Measurements from ENCODE around the gene TMEM39B. TPM values are rescaled to one million over a fixed set of nuclear protein-coding genes. Genes with fewer than 3 reads are reported as not detected.
"Not testable (repeated sequence)": the region's sequence is repeated elsewhere in the genome, so short reads cannot be mapped to it uniquely, and the experiment has no call there.

The TMEM39B gene
- total RNA-seq, 4 donors from 2014 or later: 3.7 to 13.2 (median 7.3) TPM

DNA sequence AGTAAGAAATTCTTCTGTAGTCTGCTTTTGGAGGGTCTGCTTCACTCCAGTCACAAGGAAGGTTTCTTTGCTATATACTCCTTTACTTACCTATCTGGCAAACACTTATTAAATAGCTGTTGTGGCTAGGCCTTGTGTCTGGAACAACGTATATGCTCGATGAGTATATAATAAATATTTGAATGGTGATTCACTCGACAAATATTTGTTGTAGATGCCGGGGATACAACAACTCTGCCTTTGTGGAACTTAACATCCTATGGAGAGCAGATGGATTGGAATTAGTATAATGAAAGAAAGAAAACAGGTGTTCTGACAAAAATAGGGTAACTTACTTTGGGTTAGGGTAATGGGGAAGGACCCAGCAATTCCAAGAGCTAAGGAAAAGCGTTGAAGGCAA, 66.2 kb downstream of the TMEM39B start:
- H3K9me3 ChIP-seq: no peaks in the 10 kb centered on the region
- no peak for DNase-seq (ENCODE audit: low spot score in 2 of 2)
- no peak for TF ChIP-seq POLR2A (IDR thresholded peaks at IDR 0.05)
- TF ChIP-seq, protein P1, sequence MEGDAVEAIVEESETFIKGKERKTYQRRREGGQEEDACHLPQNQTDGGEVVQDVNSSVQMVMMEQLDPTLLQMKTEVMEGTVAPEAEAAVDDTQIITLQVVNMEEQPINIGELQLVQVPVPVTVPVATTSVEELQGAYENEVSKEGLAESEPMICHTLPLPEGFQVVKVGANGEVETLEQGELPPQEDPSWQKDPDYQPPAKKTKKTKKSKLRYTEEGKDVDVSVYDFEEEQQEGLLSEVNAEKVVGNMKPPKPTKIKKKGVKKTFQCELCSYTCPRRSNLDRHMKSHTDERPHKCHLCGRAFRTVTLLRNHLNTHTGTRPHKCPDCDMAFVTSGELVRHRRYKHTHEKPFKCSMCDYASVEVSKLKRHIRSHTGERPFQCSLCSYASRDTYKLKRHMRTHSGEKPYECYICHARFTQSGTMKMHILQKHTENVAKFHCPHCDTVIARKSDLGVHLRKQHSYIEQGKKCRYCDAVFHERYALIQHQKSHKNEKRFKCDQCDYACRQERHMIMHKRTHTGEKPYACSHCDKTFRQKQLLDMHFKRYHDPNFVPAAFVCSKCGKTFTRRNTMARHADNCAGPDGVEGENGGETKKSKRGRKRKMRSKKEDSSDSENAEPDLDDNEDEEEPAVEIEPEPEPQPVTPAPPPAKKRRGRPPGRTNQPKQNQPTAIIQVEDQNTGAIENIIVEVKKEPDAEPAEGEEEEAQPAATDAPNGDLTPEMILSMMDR (IDR thresholded peaks at IDR 0.05): no peak
- no peak for TF ChIP-seq EP300 (IDR thresholded peaks at IDR 0.05)
- no peak overlapping the region for H3K4me3 ChIP-seq
- no peaks in the 10 kb centered on the region for H3K27me3 ChIP-seq
- no peak overlapping the region for H3K27ac ChIP-seq
- H3K4me1 ChIP-seq: peaks cover 0 to 41% (median 10%) of the 10 kb centered on the region in 4 donors
- 48 to 49% methylated on average over 5 of the region's 5 CpGs for WGBS, 2 donors
- peaks cover 0 to 3% (median 0%) of the 10 kb centered on the region in 3 donors for H3K36me3 ChIP-seq

DNA sequence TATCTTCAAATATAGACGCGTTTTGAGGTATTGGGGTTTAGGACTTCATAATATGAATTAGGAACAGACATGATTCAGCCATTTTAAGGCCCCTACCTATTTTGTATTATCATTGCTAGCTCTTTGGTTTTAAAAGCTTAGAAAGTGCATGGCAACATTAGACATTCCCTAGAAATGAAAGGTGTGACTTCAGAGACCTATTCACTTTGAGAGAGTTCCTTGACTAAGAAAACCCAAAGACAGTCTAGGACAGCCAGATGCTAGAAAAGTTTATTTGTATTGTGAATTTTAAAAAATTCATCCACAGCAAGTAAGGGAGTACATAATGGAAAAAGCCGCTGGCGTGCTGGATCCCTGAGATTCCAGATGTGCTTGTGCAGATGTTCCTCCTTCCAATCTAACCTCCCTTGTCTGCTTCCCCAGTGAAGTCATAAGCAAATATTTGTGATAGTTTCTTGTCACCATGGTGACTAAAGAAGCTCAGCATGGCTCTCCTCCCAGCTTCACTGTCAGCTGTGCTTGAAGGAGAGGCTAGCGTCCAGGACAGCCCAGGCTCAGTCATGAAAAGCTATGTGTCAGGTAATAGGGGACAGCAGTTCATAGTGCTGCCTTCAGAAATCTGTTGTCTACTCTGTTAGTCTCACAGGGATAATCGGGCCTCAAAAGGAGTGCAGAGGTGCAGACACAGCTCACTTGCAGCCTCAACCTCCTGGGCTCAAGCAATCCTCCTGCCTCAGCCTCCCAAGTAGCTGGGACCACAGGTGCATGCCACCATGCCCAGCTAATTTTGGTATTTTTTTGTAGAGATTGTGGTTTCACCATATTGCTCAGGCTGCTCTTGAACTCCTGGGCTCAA, 69.9 kb downstream of the TMEM39B start:
- H3K9me3 ChIP-seq: peaks cover 0 to 12% (median 0%) of the 10 kb centered on the region in 4 donors
- peak overlapping the region in 3 of 4 donors; percentile 54 to 70 (median 64) for H3K27ac ChIP-seq
- H3K36me3 ChIP-seq: peaks cover 0 to 11% (median 0%) of the 10 kb centered on the region in 3 donors
- peak; percentile 16 to 40 for DNase-seq (ENCODE audit: low spot score in 2 of 2)
- peaks cover 0 to 42% (median 10%) of the 10 kb centered on the region in 4 donors for H3K4me1 ChIP-seq
- H3K4me3 ChIP-seq: no peak overlapping the region
- TF ChIP-seq POLR2A (IDR thresholded peaks at IDR 0.05): no peak
- TF ChIP-seq EP300 (IDR thresholded peaks at IDR 0.05): peak in 1 of 2 donors; percentile 39
- TF ChIP-seq, protein P1 (IDR thresholded peaks at IDR 0.05): no peak
- no peaks in the 10 kb centered on the region for H3K27me3 ChIP-seq
- WGBS, 2 donors: 51 to 65% methylated on average over 6 of the region's 6 CpGs

DNA sequence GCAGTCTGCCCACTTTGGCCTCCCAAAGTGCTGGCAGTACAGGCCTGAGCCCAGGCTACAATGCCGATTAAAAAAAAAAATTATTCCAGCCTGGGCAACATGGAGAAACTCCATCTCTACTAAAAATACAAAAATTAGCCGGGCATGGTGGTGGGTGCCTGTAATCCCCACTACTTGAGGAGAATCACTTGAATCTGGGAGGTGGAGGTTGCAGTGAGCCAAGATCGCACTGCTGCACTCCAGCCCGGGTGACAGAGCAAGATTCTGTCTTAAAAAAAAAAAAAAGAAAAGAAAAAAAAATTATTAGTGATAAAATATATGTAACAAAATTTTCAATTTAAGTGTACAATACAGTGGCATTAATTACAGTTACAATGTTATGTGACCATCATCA, 70.6 kb downstream of the TMEM39B start:
- WGBS, 2 donors: 76 to 80% methylated on average over 4 of the region's 4 CpGs
- Histone ChIP-seq H3K36me3 (peaks cover 0 to 17% (median 0%) of the 10 kb centered on the region in 3 donors), H3K9me3 (peaks cover 0 to 18% (median under 1%) of the 10 kb centered on the region in 4 donors), H3K4me1 (peaks cover 0 to 42% (median 10%) of the 10 kb centered on the region in 4 donors)
- not testable (repeated sequence) for H3K27me3 ChIP-seq; H3K27ac ChIP-seq; H3K4me3 ChIP-seq; DNase-seq (ENCODE audit: low spot score in 2 of 2)

DNA sequence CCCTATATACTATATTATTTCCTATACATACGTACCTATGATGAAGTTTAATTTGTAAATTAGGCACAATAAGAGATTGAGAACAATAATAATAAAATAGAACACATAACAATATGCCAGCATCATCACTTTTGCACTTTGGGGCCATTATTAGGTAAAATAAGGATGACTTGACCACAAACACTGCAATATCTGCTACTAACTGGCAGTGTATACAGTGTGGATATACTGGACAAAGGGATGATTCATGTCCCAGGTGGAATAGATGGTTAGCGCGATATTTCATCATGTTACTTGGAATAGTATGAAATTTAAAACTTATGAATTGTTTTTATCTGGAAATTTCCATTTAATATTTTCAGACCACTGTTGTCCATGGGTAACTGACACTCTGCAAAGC, 71.3 kb downstream of the TMEM39B start:
- no peak for DNase-seq (ENCODE audit: low spot score in 2 of 2)
- peaks cover 0 to 24% (median 0%) of the 10 kb centered on the region in 3 donors for H3K36me3 ChIP-seq
- no peaks in the 10 kb centered on the region for H3K27me3 ChIP-seq
- H3K9me3 ChIP-seq: peaks cover 0 to 24% (median 3%) of the 10 kb centered on the region in 4 donors
- peaks cover 0 to 36% (median 8%) of the 10 kb centered on the region in 4 donors for H3K4me1 ChIP-seq
- H3K4me3 ChIP-seq: no peak overlapping the region
- 82 to 85% methylated on average over 3 of the region's 3 CpGs for WGBS, 2 donors
- H3K27ac ChIP-seq: no peak overlapping the region
- TF ChIP-seq EP300 (IDR thresholded peaks at IDR 0.05): no peak
- TF ChIP-seq, protein P1 (IDR thresholded peaks at IDR 0.05): no peak
- TF ChIP-seq POLR2A (IDR thresholded peaks at IDR 0.05): no peak

DNA sequence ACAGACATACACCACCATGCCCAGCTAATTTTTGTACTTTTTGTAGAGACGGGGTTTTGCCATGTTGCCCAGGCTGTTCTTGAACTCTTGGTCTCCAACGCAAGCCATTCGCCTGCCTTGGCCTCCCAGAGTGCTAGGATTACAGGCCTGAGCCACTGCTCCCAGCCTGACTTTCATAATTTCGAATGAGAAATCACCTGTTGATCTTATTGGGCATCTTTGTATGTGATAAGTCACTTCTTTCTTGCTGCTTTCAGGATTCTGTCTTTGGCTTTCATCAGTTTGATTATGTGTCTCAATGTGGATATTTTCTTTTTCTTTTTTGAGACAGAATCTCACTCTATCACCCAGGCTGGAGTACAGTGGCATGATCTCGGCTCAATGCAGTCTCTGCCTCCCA, 75.1 kb downstream of the TMEM39B start:
- Histone ChIP-seq H3K36me3 (peaks cover 0 to 24% (median 0%) of the 10 kb centered on the region in 3 donors), H3K9me3 (peaks cover 0 to 28% (median 3%) of the 10 kb centered on the region in 4 donors), H3K4me1 (peaks cover 0 to 28% (median 2%) of the 10 kb centered on the region in 4 donors)
- H3K27ac ChIP-seq; DNase-seq (ENCODE audit: low spot score in 2 of 2); H3K27me3 ChIP-seq; H3K4me3 ChIP-seq: not testable (repeated sequence)
- WGBS, 2 donors: 96 to 100% methylated on average over 5 of the region's 5 CpGs

DNA sequence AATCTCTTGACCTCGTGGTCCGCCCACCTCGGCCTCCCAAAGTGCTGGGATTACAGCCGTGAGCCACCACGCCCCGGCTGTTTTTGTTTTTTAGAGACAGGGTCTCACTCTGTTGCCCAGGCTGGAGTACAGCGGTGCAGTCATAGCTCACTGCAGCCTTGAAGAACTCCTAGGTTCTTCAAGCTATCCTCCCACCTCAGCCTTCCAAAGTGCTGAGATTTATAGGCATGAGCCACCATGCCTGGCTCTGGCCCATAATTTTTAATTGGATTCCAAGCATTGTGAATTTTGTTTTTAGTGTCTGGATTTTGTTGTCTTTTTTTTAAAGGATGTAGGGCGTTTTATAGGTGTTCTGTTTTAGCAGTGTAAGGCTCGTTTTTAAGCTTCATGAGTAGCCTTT, 78.1 kb downstream of the TMEM39B start:
- Histone ChIP-seq H3K4me3 (no peak overlapping the region), H3K27ac (no peak overlapping the region), H3K9me3 (peaks cover 0 to 25% (median 3%) of the 10 kb centered on the region in 4 donors), H3K36me3 (peaks cover 0 to 33% (median 2%) of the 10 kb centered on the region in 3 donors), H3K4me1 (peaks cover 0 to 20% (median 0%) of the 10 kb centered on the region in 4 donors), H3K27me3 (no peaks in the 10 kb centered on the region)
- DNase-seq (ENCODE audit: low spot score in 2 of 2): no peak
- TF ChIP-seq POLR2A (IDR thresholded peaks at IDR 0.05): no peak
- 86% methylated on average over 9 of the region's 9 CpGs for WGBS, 2 donors
